HCT116 (cell line): ENCODE results near the gene JAK3.

Experiments
- CBX3 ChIP-seq: IDR thresholded peaks from 2 replicates; pipeline ENCODE4 v1.6.1; 2012; ENCODE audit warnings: low read depth
- POLR2A ChIP-seq: IDR thresholded peaks from 2 replicates; pipeline ENCODE4 v1.7.0; 2011; ENCODE audit warnings: borderline replicate concordance; ENCODE audit not compliant: insufficient read depth, insufficient read length; ENCODE audit errors: extremely low read depth
- TF ChIP-seq, protein P1 (sequence below): IDR thresholded peaks from 2 replicates; pipeline ENCODE4 v1.6.1; 2012; ENCODE audit warnings: low read depth
- TF ChIP-seq, protein P2 (sequence below): IDR thresholded peaks from 2 replicates; pipeline ENCODE4 v1.6.1; 2011; ENCODE audit warnings: mild to moderate bottlenecking, low read length, moderate library complexity; ENCODE audit not compliant: insufficient replicate concordance; ENCODE audit errors: extremely low read depth

DNA sequence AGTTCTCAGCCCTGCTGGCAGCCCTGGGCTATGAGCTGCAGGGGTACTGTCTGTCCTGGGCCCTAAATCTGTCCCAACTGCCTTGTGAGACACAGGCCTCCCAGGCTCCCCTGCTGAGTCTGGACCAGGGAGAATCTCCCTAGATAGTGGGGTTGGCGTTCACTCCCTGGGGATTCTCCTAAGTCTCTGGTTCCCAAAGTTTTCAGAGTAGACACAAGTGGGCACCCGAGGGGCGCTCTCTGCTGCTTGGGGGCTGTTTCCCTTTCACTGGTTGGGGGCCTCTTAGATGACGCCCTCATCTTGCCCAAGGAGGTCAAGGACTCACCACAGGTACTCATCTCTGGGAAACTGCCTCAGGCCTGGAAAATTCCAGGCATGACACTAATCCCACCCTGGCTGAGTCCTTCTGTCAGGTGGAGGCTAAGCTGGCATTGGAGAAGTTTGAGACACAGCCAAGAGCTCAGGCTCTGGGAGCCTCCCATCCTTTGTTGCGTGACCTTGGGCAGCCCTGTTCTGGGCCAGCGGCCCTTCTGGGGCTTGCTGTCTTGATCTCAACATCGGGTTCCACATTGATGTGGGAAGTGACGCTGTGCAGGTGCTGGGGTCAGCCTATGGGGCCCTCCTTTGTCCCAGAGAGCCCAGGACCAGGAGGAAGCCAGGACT lies 15.9 kb upstream of the JAK3 start:
- TF ChIP-seq, protein P1, sequence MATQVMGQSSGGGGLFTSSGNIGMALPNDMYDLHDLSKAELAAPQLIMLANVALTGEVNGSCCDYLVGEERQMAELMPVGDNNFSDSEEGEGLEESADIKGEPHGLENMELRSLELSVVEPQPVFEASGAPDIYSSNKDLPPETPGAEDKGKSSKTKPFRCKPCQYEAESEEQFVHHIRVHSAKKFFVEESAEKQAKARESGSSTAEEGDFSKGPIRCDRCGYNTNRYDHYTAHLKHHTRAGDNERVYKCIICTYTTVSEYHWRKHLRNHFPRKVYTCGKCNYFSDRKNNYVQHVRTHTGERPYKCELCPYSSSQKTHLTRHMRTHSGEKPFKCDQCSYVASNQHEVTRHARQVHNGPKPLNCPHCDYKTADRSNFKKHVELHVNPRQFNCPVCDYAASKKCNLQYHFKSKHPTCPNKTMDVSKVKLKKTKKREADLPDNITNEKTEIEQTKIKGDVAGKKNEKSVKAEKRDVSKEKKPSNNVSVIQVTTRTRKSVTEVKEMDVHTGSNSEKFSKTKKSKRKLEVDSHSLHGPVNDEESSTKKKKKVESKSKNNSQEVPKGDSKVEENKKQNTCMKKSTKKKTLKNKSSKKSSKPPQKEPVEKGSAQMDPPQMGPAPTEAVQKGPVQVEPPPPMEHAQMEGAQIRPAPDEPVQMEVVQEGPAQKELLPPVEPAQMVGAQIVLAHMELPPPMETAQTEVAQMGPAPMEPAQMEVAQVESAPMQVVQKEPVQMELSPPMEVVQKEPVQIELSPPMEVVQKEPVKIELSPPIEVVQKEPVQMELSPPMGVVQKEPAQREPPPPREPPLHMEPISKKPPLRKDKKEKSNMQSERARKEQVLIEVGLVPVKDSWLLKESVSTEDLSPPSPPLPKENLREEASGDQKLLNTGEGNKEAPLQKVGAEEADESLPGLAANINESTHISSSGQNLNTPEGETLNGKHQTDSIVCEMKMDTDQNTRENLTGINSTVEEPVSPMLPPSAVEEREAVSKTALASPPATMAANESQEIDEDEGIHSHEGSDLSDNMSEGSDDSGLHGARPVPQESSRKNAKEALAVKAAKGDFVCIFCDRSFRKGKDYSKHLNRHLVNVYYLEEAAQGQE = no peak
- no peak for TF ChIP-seq CBX3
- TF ChIP-seq, protein P2, sequence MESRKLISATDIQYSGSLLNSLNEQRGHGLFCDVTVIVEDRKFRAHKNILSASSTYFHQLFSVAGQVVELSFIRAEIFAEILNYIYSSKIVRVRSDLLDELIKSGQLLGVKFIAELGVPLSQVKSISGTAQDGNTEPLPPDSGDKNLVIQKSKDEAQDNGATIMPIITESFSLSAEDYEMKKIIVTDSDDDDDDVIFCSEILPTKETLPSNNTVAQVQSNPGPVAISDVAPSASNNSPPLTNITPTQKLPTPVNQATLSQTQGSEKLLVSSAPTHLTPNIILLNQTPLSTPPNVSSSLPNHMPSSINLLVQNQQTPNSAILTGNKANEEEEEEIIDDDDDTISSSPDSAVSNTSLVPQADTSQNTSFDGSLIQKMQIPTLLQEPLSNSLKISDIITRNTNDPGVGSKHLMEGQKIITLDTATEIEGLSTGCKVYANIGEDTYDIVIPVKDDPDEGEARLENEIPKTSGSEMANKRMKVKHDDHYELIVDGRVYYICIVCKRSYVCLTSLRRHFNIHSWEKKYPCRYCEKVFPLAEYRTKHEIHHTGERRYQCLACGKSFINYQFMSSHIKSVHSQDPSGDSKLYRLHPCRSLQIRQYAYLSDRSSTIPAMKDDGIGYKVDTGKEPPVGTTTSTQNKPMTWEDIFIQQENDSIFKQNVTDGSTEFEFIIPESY = no peak
- TF ChIP-seq POLR2A = no peak
